SKM-1 treated with dmso at 0.1 percent for 144 hours (cell line): ENCODE data around the gene CCND2.
"Not testable (repeated sequence)": the region's sequence is repeated elsewhere in the genome, so short reads cannot be mapped to it uniquely, and the experiment has no call there.

Experiments
- DNase-seq: peaks from one replicate; lab custom pipeline; 2025; ENCODE audit not compliant: unreplicated experiment; lab: John Stamatoyannopoulos, UW

CCND2 gene

GRCh38 chr12:4273652-4274395 is at the start of gene CCND2:
Gene CCND2 (plus strand): TSS chr12:4273762. CDS start chr12:4274041, 279 bp downstream.
- DNase-seq, result no peak

DNA sequence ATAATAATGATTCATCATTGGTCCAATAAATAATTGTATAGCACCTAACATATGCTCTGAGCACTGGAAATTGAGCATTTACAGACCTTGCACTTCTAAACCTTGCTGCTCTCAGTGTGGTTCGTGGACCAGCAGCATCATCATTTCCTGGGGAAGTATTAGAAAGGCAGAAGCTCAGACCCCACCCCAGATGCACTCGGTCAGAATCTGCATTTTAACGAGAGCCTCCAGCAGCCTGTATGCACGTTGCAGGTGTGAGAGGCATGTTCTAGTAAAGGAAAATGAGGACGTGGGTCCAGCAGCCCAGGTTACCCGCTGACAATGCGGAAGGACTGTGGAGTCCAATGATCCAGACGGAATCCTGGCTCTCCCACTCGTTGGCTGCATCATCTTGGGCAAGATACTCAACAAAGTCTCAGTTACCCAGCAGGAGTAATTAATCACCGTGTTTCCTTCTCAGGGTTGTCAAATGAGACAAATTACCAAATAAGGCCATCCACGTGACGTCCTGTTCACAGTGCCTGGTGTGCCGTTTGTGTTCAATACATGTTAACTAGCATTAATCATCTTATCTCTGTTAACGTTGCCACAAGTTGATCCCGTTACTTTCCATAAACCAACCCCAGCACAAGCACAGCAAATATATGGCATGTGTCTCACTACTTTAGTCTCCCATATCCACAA is 49.2 kb upstream of the CCND2 start:
- no peak for DNase-seq

DNA sequence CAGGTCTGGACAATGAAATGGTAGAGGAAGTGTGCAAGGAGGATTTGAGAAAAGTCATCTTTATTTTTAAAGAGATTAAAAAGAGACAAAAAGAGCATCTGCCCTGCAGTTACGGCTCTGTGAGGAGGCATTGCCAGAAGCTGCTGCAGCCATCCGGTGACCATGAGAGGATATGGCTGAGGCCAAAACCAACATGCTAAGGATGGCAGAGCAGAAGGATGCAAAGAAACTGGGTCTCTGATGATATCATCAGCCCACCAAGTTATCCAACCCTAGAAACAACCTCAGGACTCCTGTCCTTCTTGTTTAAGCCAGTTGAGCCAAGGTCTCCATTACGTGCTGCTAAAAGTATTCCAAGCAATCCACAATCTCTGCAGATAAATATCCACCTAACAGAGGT is 48.0 kb upstream of the CCND2 start:
- DNase-seq, result no peak

GRCh38 chr12:4227046-4227445 is 46.5 kb upstream of the CCND2 start:
- no peak for DNase-seq

DNA sequence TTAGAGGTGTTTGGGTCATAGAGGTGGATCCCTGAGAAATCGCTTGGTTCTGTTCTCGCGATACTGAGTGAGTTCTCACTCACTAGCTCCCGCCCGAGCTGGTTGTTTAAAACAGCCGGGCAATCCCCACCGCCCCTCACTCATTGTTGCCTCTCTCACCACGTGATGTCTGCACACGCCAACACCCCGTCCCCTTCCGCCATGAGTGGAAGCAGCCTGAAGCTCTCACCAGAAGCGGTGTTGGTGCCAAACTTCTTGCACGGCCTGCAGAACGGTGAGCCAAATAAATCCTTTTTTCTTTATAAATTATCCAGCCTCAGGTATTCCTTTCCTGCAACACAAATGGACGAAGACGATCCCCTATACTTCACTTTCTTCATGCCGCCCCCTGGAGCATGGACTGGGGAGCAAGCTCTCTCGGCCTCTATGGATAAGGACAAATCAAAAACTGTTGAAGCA is 45.4 kb upstream of the CCND2 start:
- no peak for DNase-seq

DNA sequence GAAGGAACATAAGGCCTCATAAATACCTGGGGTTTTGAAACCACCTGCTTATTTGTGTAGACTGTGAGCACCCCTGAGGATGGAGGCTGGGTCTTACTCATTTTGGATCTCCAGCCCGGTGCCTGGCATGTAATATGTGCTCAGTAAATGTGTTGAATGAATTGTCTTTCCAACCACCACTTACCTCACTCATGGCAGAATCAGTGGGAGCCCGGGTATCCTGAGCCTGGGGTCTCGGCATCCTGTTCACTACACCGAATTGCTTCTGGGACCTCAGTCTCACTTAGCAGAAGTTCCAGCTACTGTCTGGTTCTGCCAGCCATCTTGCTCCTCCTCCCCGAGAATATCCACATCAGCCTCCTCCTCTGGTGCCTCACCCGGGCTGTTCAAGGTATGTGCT is 43.0 kb upstream of the CCND2 start:
- no peak for DNase-seq

DNA sequence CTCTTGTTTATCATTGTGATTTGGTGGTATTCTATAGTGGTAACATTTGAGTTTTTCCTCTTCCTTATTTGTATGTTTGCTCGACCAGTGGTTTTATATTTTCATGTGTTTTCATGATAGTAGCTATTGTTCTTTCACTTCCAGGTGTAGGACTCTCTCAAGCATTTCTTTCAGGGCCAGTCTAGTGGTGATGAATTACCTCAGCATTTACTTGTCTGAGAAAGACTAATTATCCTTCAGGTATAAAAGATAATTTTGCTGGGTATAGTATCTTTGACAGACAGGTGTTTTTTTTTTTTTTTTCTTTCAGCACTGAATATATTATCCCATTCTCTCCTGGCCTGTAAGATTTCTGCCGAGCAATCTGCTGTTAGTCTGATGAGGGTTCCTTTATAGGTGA is 35.0 kb upstream of the CCND2 start:
- no peak for DNase-seq

DNA sequence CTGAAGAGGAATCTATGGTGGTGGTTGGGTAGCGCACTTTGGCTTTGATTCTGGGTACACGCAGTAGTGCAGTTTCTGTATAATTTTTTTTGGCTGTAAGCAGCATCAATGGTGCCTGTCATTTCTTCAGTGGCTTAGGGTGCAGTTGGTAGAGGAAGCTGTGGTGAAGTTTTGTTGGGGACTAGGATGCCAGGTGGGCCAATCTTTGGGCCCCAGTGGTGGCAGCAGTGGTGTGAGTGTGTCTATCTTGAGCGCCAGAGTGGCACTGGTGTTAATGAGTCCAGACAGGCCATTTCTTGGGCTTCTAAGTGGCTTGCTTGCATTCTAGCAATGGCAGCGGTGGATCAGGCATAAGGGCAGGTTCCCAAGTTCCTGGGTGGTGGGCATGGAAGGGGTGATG is 33.8 kb upstream of the CCND2 start:
- no peak for DNase-seq

- no peak for DNase-seq
Measured at GRCh38 chr12:4240161-4240783, 33.3 kb upstream of the CCND2 start.

- no peak for DNase-seq
Measured at GRCh38 chr12:4240981-4241380, 32.6 kb upstream of the CCND2 start.

DNA sequence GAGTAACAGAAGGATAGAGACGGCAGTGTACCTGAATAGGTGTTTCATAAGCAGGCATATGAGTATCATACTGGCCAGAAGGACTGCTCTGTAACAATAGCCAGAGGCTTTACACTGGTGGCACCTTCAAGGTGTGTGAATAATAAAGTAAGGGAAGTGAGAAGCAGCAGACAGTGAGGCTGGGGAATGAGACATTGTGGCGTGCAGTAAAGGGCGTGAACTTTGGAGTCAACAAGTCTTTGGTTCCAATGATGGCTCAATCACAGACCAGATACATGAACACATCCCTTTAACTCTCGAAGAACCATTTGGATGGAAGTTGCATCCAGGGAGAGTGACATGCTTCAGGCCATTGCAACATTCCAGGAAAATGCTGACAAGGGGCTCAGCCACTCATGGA is 32.0 kb upstream of the CCND2 start:
- DNase-seq, result peak; percentile 16

DNA sequence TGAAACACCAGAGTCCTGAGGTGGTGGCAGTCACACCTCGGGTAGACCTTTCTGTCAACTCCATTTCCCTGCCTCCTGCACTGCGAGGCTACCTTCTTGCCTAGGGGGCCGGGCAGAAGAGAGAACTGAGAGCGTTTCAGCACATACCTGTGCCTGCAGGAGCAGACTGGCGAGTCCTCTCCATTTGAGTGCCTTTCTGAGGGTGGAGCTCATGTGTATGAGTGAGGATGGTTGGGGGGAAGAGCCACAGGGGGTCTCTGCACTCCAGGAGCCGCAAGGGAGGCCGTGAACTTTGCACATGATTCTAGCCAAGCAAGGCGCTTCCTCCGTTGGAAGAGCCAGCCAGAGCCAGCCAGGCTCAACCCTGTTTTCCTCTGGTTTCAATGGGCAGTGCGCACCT is 31.0 kb upstream of the CCND2 start:
- no peak for DNase-seq

- DNase-seq, result no peak
Measured at GRCh38 chr12:4243091-4243490, 30.5 kb upstream of the CCND2 start.

GRCh38 chr12:4243491-4244100 is 30.0 kb upstream of the CCND2 start:
- DNase-seq, result not testable (repeated sequence)

DNA sequence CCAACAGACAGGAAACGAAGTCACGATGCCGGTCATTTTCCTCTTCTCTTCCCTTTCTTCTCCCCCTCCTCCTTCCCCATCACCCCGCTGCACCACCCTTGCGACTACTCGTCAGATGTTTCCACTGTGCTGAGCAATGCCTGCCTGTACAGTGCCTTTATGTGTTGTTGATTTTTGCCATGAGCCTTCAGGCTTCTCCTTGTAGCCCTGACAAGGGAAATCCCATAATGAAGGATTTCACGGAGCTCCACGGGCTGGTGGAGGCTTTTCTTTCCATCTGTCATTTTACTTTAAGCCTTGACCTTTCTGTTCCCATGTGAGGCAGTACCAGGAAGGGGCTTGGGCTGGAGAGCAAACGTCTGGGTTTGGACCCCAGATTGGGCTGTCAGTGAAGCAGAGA is 28.7 kb upstream of the CCND2 start:
- DNase-seq, result no peak

DNA sequence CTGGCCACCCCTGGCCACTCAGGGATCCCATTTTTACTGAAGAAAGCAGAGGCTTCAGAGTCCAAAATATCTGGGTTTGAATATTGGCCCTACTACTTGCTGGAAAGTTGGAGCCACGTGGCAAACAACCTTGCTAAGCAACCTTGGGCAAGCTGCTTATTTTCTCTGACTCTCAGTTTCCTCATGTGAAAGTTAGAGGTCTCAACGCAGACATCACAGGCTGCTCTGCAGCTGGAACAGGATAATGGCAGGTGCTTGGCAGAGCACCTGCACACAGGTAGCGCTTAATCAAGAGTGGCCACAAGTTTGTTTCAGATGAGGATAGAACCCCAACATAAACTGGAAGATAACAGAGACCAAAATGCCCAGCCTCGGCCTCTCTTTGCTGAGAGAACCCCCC is 28.1 kb upstream of the CCND2 start:
- DNase-seq, result no peak

DNA sequence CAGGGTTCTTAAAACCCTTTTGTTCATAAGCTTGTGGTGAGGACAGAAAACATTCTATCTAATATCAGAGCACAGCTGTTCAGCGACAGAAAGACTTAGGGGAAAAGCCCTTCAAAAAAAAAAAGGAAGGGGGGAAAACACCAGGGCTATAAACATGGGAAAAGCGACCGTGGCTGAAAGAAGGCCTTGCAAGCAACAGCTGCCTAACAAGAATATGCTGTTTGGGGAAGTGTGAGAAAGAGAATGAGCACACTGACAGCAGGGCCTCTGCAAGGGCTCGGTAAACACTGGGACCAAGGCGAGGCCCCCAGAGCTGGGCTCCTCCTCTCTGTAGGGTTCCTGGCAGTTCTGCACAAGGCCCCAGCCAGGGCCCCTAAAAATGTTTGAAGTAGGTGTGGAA is 27.4 kb upstream of the CCND2 start:
- DNase-seq, result no peak

- DNase-seq, result no peak
Measured at GRCh38 chr12:4250691-4251090, 22.9 kb upstream of the CCND2 start.

GRCh38 chr12:4251216-4251891 is 22.2 kb upstream of the CCND2 start:
- no peak for DNase-seq

GRCh38 chr12:4251967-4252366 is 21.6 kb upstream of the CCND2 start:
- no peak for DNase-seq

- no peak for DNase-seq
Measured at GRCh38 chr12:4252601-4253000, 21.0 kb upstream of the CCND2 start.
